Measurements from ENCODE around the gene PLP1.

- TF ChIP-seq GATA3 (IDR thresholded peaks at IDR 0.05; ENCODE audit: low read depth, low read length) (no peak), GATA2 (IDR thresholded peaks at IDR 0.05; ENCODE audit: low read depth, low read length) (no peak)
These were observed 18.1 kb upstream of the PLP1 start for GRCh38 chrX:103758555-103758954.
